ENCODE data around the gene TSGA10IP.

TSGA10IP gene

GRCh38 chr11:65945430-65945911, at the start of gene TSGA10IP:
Gene TSGA10IP, plus strand, starts transcription at chr11:65945480. Its CDS starts 196 bp downstream, at chr11:65945676.
- H3K27ac ChIP-seq, result no peak within 1 kb of the TSS
- TF ChIP-seq CTCF (IDR thresholded peaks at IDR 0.05) (no peak), ZFX (IDR thresholded peaks at IDR 0.05; ENCODE audit: borderline replicate concordance) (no peak)

GRCh38 chr11:65895482-65895981, 49.7 kb upstream of the TSGA10IP start:
- TF ChIP-seq CTCF (IDR thresholded peaks at IDR 0.05) (no peak), ZFX (IDR thresholded peaks at IDR 0.05; ENCODE audit: borderline replicate concordance) (no peak)
- H3K27ac ChIP-seq, result no peak overlapping the region

GRCh38 chr11:65896034-65896999, 49.0 kb upstream of the TSGA10IP start:
- no peak overlapping the region for H3K27ac ChIP-seq
- no peak for TF ChIP-seq ZFX (IDR thresholded peaks at IDR 0.05; ENCODE audit: borderline replicate concordance)
- TF ChIP-seq CTCF (IDR thresholded peaks at IDR 0.05), result no peak

GRCh38 chr11:65897020-65897471, 48.2 kb upstream of the TSGA10IP start:
- TF ChIP-seq CTCF (IDR thresholded peaks at IDR 0.05), result no peak
- no peak for TF ChIP-seq ZFX (IDR thresholded peaks at IDR 0.05; ENCODE audit: borderline replicate concordance)
- no peak overlapping the region for H3K27ac ChIP-seq

- no peak overlapping the region for H3K27ac ChIP-seq
- no peak for TF ChIP-seq CTCF (IDR thresholded peaks at IDR 0.05)
- TF ChIP-seq ZFX (IDR thresholded peaks at IDR 0.05; ENCODE audit: borderline replicate concordance), result no peak
Measured at GRCh38 chr11:65898656-65899355, 46.5 kb upstream of the TSGA10IP start.

- H3K27ac ChIP-seq, result no peak overlapping the region
- TF ChIP-seq ZFX (IDR thresholded peaks at IDR 0.05; ENCODE audit: borderline replicate concordance) (no peak), CTCF (IDR thresholded peaks at IDR 0.05) (no peak)
Measured at GRCh38 chr11:65899356-65900124, 45.7 kb upstream of the TSGA10IP start.

Data from 22Rv1 (cell line).